Natural killer cell (primary cell): ENCODE measurements around the gene RBM4B. TPM values are rescaled to one million over a fixed set of nuclear protein-coding genes. Genes with fewer than 3 reads are reported as not detected.

Experiments
- ATAC-seq, 3 donors: fragments of 150-1000 bp in 2 of 3; fragments of 200-7000 bp in 1 of 3; cut with Tn5 transposase; 1 replicate in 1 of 3; 2 replicates in 2 of 3; pipeline ENCODE4 v1.10.0; 2021; ENCODE audit warnings: mild to moderate bottlenecking in 2 of 3, moderate library complexity in 2 of 3
- DNase-seq, 2 donors: peaks; one replicate each; pipeline versions ENCODE4 v3.0.0 to v3.0.0-alpha.2; 2013 to 2021; ENCODE audit warnings: mixed read lengths in 1 of 2
- H3K27ac ChIP-seq: one replicate; pipeline ENCODE4 v1.5.1; 2013; ENCODE audit warnings: mild to moderate bottlenecking, low read length
- H3K27me3 ChIP-seq: one replicate; pipeline ENCODE4 v1.6.1; 2013; ENCODE audit warnings: low read length; ENCODE audit not compliant: control insufficient read depth, insufficient read depth
- H3K36me3 ChIP-seq: one replicate; pipeline ENCODE4 v1.6.1; 2013; ENCODE audit warnings: low read length; ENCODE audit not compliant: control insufficient read depth, insufficient read depth
- H3K4me1 ChIP-seq: one replicate; pipeline ENCODE4 v1.6.1; 2013; ENCODE audit warnings: low read length; ENCODE audit not compliant: control insufficient read depth, insufficient read depth
- H3K4me3 ChIP-seq: one replicate; pipeline ENCODE4 v1.5.1; 2013; ENCODE audit warnings: low read length
- H3K9me3 ChIP-seq: one replicate; pipeline ENCODE4 v1.6.1; 2013; ENCODE audit warnings: low read length; ENCODE audit not compliant: control insufficient read depth, insufficient read depth
- H3K27ac Mint-ChIP-seq, 2 donors: one replicate each; pipeline ENCODE4 v1.8.0; 2022; ENCODE audit warnings: mild to moderate bottlenecking in 2 of 2, mixed read lengths in 2 of 2, moderate library complexity in 1 of 2
- H3K27me3 Mint-ChIP-seq, 2 donors: one replicate each; pipeline ENCODE4 v1.8.0; 2022; ENCODE audit warnings: low read depth in 2 of 2, mixed read lengths in 2 of 2
- H3K36me3 Mint-ChIP-seq: one replicate; pipeline ENCODE4 v1.8.0; 2022; ENCODE audit warnings: mixed read lengths
- H3K4me1 Mint-ChIP-seq, 2 donors: one replicate each; pipeline ENCODE4 v1.8.0; 2022; ENCODE audit warnings: mixed read lengths in 2 of 2
- H3K4me3 Mint-ChIP-seq: one replicate; pipeline ENCODE4 v1.8.0; 2022; ENCODE audit warnings: mild to moderate bottlenecking, moderate library complexity, mixed read lengths
- H3K9me3 Mint-ChIP-seq, 2 donors: one replicate each; pipeline ENCODE4 v1.8.0; 2022; ENCODE audit warnings: mixed read lengths in 2 of 2
- WGBS: methylation state at CpG from one replicate; pipeline ENCODE4 v1.1.7; 2013; ENCODE audit warnings: missing lambda C conversion rate; ENCODE audit not compliant: insufficient coverage; 5-methylcytosine and 5-hydroxymethylcytosine counted together
- intact Hi-C: fragments of 100-400 bp; cut with micrococcal nuclease; formaldehyde crosslinking; loops from one replicate; pipeline ENCODE4 v1.14.2; 2022
- total RNA-seq, 4 donors: library from RNA; stranded (reverse); fragments of 120-200 nt in 1 of 4; gene quantifications; one replicate each; pipeline versions ENCODE4 v1.2.3 to v1.2.4, GENCODE V29; 2013 to 2022
- TF ChIP-seq, protein P1 (sequence below): fragments of 200-600 bp; IDR thresholded peaks from one replicate; pipeline ENCODE4 v1.8.0; 2022; ENCODE audit warnings: antibody characterized with exemption

RBM4B gene
- total RNA-seq, 3 donors from 2014 or later (not counting 1 experiment from before 2014, with no cell fraction given): 11.1 to 23.0 (median 12.4) TPM

DNA sequence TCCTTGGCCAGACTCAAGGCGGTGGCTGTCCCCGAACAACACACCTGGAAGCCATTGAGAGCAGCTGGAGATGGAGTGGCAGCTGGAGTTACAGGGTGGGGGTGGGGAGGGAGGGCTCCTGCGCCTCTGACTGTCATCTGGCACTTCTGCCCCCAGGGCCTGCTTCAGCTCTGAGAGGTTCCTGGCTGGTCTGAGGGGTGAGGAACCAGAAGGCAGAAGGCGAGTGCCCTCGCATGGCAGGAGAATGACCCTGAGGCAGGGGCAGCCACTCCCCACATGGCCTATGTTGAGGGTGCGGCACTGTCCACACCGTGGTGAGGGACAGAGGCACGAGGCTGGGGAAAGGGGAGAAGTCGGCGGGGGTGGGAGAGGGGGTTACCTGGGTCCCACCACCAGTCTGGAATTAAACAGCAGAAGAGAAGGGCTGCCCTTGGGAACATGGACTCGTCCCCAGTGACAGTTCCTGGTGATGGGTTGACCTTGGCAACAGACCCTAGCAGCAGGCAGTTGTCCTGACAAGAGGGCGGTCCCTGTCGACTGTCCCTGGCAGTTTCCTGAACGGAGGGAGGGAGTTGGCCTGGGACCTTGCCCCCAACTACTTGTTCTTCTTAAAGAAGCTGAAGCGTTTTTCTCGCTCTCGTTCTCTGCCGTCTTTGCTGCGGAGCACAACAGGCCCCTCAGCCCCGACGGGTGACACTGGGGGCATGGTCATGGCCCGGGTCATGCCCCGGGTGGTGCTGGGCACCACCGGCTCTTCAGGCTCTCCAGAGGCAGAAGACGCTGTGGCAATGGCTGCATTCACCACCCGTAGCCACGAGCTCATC is 7.8 kb upstream of the RBM4B start:
- intact Hi-C loops: no loop called here
- Histone ChIP-seq H3K4me3 (no peak overlapping the region), H3K27ac (no peak overlapping the region), H3K9me3 (no peaks in the 10 kb centered on the region), H3K36me3 (no peaks in the 10 kb centered on the region), H3K4me1 (no peaks in the 10 kb centered on the region), H3K27me3 (no peaks in the 10 kb centered on the region)
- no peaks in the 10 kb centered on the region for H3K9me3 Mint-ChIP-seq
- H3K36me3 Mint-ChIP-seq: no peaks in the 10 kb centered on the region
- no peak for ATAC-seq
- WGBS: 92% methylated on average over 27 of the region's 27 CpGs
- TF ChIP-seq, protein P1, sequence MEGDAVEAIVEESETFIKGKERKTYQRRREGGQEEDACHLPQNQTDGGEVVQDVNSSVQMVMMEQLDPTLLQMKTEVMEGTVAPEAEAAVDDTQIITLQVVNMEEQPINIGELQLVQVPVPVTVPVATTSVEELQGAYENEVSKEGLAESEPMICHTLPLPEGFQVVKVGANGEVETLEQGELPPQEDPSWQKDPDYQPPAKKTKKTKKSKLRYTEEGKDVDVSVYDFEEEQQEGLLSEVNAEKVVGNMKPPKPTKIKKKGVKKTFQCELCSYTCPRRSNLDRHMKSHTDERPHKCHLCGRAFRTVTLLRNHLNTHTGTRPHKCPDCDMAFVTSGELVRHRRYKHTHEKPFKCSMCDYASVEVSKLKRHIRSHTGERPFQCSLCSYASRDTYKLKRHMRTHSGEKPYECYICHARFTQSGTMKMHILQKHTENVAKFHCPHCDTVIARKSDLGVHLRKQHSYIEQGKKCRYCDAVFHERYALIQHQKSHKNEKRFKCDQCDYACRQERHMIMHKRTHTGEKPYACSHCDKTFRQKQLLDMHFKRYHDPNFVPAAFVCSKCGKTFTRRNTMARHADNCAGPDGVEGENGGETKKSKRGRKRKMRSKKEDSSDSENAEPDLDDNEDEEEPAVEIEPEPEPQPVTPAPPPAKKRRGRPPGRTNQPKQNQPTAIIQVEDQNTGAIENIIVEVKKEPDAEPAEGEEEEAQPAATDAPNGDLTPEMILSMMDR: no peak
- no peaks in the 10 kb centered on the region for H3K4me1 Mint-ChIP-seq
- no peak overlapping the region for H3K27ac Mint-ChIP-seq
- H3K4me3 Mint-ChIP-seq: no peak overlapping the region
- no peak for DNase-seq
- H3K27me3 Mint-ChIP-seq: peaks cover 0 to 3% of the 10 kb centered on the region in 2 donors

DNA sequence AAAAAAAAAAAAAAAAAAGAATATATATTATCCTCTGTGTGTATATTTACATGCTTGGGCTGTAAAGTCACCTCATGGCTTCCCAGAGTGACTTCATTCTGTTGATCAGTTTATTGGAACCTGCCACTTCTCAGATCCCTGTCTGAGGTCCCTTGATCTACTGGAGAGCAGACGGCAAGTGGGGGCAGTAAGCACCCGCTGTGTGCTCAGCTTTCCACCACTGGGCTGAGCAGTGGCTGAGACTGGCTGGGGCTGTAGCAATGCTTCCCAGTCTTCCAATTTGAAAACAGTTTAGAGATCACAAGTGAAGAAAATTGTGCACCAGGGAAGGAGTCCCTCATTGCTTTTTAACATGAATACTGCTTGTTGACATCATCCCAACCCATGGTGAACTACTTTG is 6.9 kb upstream of the RBM4B start:
- DNase-seq (no peak), ATAC-seq (no peak)
- H3K4me3 Mint-ChIP-seq: no peak overlapping the region
- intact Hi-C loops: no loop called here
- TF ChIP-seq, protein P1: no peak
- no peaks in the 10 kb centered on the region for H3K9me3 Mint-ChIP-seq
- 96% methylated on average over 2 of the region's 2 CpGs for WGBS
- peaks cover 0 to 3% of the 10 kb centered on the region in 2 donors for H3K27me3 Mint-ChIP-seq
- H3K27ac Mint-ChIP-seq: no peak overlapping the region
- Histone ChIP-seq H3K27me3 (no peaks in the 10 kb centered on the region), H3K9me3 (no peaks in the 10 kb centered on the region), H3K4me1 (no peaks in the 10 kb centered on the region), H3K4me3 (no peak overlapping the region), H3K36me3 (no peaks in the 10 kb centered on the region), H3K27ac (no peak overlapping the region)
- H3K4me1 Mint-ChIP-seq: no peaks in the 10 kb centered on the region
- no peaks in the 10 kb centered on the region for H3K36me3 Mint-ChIP-seq

DNA sequence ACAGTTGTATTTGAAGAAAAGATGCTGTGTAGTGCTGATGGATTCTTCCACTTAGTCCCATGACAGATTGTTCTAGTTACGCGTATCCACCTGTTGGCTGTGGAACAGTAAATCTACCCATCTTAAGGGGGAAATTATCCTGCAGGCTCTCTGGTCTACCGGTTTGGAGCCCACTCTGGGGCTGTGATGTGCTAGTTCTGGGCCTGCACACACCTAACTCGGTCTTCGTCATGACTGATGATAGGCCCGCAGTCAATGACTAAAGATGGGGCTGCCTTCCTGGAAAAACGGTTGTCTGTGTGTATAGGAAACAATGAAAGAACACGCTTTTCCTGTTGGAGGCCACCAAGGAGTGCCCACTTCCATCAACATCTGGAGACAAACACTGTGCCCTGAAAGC is 6.2 kb upstream of the RBM4B start:
- H3K9me3 ChIP-seq: no peaks in the 10 kb centered on the region
- H3K27ac ChIP-seq: no peak overlapping the region
- Mint-ChIP-seq H3K27ac (no peak overlapping the region), H3K36me3 (no peaks in the 10 kb centered on the region), H3K4me1 (no peaks in the 10 kb centered on the region), H3K9me3 (no peaks in the 10 kb centered on the region), H3K4me3 (no peak overlapping the region), H3K27me3 (peaks cover 0 to 3% of the 10 kb centered on the region in 2 donors)
- H3K36me3 ChIP-seq: no peaks in the 10 kb centered on the region
- intact Hi-C loops: no loop called here
- no peak overlapping the region for H3K4me3 ChIP-seq
- H3K4me1 ChIP-seq: peaks cover under 1% of the 10 kb centered on the region
- TF ChIP-seq, protein P1: no peak
- DNase-seq (no peak), ATAC-seq (no peak)
- H3K27me3 ChIP-seq: no peaks in the 10 kb centered on the region
- WGBS: 88% methylated on average over 8 of the region's 8 CpGs
